NCI-H774 (cell line): ENCODE measurements around the gene RILP.

Experiments used
- DNase-seq: peaks from one replicate; lab custom pipeline; 2025; lab: John Stamatoyannopoulos, UW

Gene RILP

DNA sequence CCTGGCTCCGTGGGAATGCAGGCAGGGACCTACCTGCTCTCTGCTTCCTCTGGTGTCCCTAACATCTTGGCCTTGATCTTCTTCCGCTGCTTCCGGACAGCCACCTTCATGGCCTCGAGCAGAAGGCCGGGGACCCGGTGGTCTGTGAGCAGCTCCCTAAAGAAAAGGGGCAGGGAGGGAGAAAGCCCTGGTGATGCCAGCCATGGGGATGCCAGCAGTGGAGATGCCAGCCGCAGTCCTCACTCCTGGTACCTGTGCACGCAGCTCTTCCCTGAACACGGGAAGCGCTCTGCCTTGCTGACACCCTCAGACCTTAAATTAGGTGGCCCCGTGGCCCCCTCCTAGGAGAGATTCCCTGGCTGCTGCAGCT is 1.9 kb downstream of the RILP start:
- no peak for DNase-seq

DNA sequence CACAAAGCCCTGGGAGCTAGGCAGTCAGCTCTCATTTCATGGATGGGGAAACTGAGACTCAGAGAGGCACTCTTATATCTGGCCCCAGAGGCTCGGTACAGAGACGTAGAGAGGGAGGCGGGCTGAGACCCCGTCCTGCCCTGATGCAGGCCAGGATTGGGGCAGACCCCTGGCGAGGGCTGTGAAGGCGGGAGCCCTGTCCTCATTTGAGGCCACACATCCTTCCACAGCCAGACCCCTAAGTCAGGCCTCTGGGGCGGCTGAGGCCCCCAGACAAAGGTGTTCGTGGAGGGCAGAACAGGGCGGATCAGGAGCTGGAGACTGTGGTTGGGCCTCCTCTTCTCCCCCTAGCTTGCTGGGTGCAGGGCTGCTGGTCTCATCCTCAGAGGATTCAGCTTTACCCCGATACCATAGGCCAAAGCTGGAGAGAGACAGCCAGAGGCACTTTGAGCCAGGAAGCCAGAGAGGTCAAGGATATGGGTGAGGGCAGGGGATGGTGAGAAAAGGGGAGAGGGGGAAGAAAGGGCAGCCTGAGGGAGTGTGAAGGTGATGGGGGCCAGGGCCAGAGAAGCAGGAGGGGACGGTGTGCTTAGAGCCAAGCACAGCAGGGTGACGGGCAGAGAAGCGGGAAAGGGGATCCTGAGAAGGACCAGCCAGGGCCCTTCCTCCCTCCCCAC is 3.3 kb downstream of the RILP start:
- no peak for DNase-seq

DNA sequence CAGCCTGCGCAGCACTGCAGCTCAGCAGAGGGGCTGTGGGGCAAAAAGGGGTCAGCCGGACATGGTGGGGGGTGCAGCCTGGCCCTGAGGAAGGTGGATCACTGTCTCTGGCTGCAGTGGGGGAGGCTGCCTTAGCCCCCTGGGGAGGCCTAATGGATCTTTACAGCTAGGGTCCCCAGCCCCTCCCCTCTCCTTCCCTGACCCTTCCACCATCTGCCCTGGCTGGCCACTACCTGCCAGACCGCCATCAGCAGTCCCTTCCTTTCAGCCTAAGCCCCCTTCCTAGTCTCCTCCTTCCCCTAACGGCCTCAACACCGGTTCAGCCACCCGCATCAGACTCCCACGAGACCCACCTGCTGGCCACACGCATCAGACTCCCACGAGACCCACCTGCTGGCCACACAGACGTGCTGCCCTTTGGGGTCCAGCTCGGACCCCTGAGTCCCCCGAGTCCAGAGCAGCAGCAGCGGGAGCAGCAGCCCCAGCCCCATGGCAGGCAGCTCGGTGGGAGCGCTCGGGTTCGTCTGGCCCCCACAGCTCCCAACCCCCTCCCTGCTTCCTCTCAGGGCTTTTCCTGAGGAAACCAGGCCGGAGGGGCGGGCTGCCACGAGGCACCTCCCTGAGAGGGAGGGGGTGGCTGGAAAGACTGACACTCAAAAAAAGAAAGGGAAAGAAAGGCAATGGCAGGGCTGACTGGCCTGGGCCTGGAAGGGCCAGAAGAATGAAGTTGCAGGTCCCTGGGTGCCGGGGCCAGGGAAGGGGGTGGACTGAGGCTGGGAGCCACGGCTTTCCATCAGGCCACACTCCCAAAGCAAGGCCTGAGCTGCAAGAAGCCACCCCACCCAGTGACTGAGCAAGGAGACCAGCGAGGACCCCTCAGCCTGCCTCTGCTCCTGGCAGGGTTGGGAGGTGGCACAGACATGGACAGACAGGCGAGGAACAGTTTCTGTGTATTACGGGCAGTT is 4.2 kb downstream of the RILP start, which contains the start of gene SCARF1:
Gene SCARF1, minus strand, starts transcription at position 526 of the 965 bp plus-strand sequence. Its CDS starts 35 bp downstream, at position 491.
- no peak for DNase-seq

DNA sequence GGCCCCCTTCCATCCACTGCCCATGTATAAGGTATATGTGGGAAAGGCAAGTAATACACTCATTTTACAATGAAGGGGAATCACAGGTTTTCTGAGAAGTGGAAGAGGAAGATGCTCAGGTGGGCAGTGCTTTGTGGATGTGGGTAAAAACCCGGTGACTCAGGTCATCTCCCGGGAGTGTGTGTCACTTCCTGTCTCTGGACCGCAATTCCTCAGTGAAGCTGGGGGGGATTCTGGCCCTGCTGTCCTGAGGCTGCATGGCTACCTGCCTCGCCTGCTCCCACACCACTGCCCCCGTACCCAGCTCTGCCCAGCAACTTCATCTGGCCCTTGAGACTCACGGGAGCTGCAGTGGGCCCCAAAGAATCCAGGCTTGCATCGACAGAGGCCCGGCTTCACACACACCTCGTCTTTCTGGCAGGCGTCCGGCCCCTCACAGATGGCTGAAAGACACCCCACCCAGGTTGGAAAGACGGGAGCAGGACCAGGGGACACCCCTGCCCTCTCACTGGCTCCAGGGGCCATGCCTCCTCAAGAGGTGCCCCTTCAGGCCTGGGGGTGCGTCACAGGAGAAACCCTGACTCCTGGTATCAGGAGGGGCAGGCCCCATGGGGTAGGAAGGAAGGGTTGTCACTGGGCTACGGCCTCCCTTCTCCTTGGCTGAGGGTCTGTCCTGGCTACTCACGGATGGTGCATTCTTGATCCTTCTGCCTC is 5.0 kb downstream of the RILP start:
- DNase-seq: no peak

DNA sequence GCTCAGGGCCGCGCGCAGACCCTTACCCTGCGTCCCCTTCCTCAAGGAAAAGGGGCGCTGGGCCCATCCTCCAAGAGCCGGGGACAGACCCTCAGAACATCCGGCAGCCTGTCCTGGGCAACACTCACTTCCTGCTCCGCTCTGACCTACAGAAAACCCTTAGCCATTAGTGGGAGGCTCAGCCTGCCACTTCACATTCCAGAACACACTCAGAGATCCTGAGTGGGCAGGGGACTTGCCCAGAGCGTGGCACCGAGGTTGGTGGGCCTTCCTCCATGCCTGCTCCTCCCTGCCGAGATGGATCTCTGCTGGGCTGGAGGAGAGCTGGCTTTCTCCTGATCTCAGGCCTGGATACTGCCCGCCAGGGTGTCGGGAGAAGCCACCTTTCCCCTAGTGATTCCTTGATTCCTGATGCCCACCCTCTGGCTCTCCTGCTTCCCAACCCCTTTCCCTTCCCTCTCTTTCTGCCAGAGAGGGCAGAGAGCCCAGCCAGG is 5.6 kb downstream of the RILP start:
- no peak for DNase-seq

DNA sequence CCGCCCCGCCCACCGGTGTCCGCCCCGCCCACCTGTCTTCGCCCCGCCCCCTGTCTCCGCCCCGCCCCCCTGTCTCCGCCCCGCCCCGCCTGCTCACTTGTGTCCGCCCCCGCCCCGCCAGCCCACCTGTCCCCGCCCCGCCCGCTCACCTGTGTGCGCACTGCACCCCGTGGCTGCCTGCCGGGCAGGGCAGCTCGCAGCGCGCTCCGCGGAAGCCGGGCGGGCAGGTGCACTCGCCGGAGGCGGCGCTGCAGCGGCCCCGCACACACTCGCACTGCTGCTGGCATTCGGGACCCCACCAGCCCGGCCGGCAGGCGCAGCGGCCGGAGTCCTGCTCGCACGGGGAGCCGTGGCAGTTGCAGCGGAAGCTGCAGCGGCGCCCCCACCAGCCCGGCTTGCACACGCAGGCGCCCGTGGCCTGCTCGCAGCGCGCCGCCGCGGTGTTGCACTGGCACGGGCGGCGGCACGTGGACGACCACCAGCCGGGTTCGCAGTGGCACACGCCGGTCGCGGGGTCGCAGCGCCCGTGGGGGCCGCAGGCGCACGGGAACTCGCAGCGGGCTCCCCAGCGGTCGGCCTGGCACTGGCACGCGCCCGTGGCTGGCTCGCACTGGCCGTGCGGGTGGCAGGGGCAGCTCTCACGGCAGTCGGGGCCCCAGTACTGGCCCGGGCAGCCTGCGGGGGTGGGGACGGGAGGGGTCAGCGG is 6.2 kb downstream of the RILP start:
- DNase-seq: peak; percentile 66

DNA sequence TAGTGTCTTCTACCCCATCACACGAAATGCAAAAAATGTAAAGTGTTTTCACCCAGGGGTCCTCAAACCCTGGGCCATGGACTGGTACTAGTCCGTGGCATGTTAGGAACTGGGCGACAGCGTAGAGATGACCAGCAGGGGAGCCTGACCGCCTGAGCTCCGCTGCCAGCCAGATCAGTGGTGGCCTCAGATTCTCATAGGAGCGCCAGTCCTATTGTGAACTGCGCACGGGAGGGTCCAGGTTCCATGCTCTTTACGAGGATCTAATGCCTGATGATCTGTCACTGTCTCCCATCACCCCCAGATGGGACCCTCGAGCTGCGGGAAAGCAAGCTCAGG is 8.6 kb downstream of the RILP start:
- no peak for DNase-seq

DNA sequence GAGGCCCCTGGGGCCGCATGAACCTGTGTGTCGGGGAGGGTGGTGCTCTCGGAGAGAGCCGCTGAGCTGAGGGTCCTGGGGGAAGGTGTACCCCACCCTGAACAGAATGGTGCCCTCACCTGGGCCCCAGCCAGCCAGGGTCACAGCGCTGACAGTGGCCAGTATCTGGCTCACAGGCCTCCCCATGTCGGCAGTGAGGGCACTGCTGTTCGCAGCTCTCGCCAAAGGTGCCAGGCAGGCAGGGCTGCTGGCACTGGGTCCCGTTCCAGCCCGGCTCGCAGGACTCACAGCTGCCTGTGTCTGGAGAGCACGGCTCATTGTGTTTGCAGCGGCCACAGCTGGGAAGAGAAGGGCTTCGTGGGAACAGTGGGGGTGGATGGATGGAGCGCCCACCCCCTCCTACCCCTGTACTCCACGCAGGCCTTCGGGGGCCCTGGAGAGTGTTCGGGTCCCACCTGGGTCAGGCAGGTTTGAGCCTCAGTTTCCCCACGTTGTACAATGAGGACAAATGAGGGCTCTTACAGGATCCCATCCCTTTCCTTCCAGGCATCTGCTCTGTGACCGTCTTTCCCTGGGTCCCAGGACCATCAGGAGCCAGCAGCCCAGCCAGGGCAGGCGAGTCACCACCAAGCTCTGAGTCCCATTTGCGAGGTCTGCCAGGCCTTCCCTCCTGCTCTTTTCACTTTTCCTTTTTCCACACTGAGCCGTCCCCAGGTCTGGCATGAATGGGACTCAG is 9.2 kb downstream of the RILP start:
- DNase-seq: no peak

DNA sequence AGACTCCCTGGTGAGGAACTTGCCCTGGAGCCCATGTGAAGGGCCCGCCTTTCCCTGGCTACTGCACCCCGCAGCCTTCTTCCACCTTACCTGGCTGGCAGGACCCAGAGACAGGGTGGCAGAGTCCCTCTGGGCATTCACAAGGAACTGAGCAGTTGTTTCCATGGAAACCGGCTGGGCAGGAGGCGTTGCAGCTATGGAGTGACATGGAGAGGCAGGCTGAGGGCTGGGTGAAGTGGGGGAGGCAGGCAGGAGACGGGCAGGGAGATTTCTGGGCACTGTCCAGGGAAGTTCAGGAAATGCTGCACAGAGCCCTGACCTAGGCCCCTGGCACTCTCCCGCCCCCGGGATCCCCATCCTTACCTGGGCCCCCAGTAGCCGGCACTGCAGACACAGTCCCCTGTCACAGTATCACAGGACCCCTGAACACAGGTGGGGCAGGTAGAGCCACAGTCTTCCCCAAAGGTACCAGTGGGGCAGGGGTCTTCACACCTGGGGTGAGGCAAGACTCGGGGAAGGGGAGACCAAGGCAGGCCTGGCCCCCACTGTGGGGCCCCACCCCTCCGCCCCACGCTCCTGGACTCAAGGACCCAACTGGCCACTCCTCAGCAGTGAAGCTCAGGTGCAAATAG is 10.0 kb downstream of the RILP start:
- DNase-seq: no peak

DNA sequence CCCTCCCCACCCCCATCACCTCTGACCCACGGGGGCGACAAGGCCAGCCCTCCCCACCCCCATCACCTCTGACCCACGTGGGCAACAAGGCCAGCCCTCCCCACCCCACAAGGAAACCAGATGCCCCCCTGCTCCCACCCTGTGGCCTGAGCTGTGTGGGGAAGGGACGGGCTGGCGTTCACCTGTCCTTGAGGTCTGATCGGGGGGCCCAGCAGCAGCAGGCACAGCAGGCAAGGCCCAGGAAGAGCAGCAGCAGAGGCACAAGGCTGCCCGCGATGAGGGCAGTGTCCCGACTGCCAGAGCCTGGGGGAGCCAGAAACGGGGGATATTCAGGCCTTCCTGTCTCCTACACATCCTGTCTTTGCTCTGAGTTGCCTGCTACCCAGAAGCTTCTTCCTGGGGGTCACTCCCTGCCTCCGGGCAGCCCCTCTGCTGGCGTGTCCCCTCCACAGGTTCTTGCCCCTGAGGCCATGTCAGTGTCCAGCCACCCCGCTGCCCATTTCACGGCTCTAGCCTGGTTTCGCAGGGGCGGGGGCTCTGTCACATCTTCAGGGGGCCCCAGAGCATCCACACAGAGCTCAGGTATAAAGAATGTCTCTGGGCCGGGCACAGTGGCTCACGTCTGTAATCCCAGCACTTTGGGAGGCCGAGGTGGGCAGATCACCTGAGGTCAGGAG is 10.9 kb downstream of the RILP start:
- no peak for DNase-seq

DNA sequence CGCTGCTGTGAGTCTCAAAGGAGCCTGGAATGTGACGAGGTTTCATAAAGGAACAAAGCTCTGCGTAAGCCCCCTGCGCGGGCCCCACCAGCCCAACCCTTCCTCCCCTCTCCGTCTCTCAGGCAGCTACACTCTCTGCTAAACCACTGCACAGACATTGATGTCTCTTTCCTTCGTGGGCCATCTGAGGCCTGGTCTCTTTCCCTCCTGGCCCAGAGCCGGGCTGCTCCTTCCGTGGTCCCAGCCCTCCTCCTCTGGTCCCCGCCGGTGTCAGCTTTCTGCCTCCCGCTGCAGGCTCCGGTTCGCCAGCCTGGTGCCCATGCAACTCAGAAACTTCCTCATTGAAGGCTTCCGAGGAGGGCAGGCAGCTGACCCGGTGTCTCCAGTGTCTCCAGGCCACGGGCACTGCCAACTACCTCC is 11.5 kb downstream of the RILP start:
- DNase-seq: no peak

DNA sequence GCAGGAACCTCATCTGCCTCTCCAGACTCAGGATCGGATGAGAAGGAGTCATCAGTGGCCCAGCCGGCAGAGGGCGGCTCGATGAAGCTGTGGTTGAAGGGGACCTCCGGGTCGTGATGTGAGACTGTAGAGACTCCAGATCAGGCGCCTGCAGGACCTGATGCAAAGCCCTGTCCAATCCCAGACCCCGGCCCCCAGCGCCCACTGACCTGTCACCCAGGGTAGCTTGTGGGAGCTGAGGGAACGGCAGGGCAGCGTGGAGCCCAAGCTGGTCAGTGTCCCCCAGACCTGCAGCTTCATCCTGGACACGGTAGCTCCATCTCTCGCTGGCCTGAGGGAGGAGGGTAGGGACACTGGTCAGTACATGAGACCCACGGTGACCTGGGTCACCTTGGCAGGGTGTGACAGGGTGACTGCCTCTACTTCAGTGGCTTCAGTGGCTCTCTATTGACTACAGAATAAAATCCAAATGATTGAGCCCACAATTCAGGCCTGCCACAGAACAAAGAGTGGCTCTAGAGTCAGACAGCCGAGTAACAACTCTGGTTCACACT is 12.9 kb downstream of the RILP start:
- no peak for DNase-seq

DNA sequence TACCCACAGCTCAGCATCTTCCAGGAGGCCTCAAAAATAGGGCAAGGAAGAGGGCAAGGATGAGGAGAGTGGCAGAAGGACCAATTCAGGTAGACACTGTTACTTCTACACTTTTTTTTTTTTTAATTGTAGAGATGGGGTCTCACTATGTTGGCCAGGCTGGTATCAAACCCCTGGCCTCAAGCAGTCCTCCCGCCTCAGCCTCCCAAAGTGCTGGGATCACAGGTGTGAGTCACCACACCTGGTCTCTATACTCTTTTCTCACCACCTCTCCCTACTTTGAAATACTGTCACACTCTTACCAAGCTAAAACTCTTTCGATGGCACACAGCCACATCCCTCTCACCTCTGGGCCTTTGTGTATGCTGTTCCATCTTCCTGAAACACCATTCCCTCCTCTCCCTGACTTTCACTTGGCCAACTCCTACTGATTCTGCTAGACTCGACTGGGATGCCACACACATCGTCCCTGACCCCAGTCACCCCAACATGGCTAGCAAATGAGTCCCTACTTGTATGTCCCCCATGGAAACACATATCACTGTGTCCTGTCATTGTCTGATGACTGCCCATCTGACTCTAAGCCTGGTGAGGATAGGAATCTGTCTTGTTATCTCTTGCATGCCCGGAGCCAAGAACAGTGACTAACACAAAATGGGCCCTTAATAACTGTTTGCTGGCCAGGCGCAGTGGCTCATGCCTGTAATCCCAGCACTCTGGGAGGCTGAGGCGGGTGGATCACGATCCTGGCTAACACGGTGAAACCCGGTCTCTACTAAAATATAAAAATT is 13.8 kb downstream of the RILP start:
- no peak for DNase-seq

DNA sequence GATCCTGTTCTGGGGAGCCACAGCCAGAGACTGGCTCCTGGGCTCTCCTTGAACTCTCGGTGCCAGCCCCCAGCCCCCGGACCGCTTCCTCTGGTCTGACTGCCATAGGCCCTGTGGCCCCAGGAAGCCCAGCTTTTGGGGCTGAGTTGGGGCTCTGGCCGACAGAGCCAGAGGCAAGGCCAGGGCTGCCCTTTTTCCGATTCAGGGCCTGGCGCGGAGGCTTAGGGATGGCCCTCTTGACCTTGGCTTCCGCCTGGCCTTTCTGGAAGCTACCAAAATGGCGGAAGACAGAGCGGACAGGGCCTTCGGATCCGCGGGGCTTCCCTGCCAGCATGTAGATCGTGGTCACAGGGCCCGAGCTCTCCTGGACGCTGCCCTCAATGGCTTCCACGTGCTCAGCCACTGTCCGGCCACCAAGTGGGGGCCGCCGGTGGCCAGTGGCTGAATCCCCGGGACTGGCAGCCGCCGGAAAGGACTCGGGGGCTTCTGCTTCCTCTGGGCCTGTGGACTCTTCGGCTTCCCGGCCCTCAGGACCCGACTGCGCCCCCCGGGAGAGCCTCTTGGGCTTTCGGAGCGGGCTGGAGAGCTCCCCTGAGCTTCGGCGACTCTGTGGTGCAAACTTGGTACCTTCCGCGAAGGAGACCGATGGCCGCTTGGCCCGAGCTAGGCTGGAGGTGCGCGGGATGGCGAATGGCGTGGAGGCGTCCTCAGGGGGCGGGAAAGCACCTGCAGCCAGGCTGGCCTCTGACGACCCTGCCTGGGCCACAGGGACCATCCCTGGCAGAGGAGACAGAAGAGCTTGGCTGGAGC is 14.6 kb downstream of the RILP start:
- no peak for DNase-seq

DNA sequence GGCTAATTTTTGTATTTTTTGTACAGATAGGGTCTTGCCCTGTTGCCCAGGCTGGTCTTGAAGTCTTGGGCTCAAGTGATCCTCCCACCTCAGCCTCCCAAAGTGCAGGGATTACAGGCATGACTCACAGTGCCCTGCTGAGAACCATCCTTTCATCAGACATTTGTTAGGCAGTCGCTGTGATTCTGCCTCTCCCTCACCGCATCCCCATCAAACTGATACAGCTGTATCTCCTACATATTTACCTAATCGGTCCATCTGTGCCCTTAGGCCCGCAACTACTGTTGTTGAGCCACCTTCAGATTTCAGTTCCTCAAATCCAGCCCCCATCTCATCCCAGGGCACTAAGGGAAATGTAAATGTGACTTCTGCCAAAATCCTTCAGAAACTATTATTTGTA is 19.0 kb downstream of the RILP start:
- no peak for DNase-seq

DNA sequence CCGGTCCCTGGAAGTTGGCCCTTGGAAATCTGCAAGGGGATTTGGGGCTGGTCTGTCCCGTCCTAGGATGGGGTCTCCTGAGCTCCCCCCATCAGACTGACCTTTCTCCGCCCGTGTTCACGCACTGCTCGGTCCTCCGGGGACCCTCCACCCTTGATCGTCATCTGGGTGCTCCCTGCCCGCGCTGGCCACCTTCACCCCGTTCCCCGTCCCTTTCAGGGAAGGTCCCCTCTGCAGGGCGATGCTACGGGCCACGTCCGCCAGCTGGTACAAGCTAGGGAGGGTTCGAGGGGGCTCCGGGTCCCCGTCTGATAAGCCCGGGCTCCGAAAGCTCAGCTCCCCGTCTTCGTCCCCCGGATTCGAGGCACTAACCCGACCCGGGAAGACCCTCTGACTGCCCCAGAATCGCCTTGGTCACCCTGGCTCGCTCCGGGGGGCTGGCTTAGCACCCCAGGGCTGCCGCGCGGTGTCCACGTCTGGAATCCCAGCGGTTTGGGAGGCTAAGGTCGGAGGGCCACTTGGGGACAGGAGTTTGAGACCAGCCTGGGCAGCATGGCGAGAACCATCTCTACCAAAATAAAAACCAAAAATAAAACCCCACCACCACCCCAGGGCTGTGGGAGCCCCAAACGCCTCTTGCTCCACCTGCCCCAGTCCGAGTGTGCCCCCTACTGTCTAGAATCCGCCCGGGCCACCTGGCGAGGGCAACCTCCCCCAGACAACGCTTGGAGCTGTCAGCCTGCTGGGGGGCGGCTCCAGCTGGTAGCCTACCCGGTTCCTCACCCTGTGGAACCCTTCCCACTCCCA is 20.0 kb downstream of the RILP start:
- no peak for DNase-seq

DNA sequence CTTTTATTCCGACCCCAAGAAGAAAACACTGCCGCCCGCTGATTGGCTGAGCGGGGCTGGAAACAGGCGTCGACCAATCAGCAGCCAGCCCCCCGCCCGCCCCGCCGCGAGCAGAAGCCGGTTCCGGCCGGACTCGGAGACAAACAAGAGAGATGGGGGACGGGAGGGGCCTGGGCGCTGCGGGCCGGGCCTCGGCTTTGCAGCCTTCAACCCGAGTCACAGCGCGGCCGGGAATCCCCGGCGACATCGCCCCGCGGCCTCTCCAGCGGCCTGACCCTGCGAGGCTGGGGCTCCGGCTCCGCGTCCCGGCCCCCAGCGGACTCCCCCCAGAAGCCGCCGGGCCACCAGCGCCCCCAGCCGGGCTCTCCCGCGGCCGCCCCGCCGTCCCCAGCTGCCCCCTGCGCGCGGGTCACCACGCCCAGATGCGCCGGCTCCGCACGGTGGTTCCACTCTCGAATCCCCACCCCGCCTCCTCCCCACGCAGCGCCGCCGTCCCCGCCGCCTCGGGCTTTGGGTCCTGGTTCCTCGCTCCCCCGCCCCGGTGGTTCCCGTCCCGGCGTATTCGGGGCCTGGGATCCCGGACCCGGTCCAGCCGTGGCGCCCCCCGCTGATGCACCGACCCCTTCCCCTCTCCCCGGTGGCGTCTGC is 20.7 kb downstream of the RILP start:
- DNase-seq: peak; percentile 83
